DND-41 (cell line): ENCODE data around the gene CAVIN3.

Source experiments
- ATAC-seq: fragments of 200-7000 bp; cut with Tn5 transposase; 3 replicates; pipeline ENCODE4 v1.9.1; 2021; ENCODE audit warnings: low read depth; ENCODE audit not compliant: insufficient read depth
- DNase-seq: peaks from one replicate; pipeline ENCODE4 v3.0.0-alpha.2; 2020
- H2AFZ ChIP-seq: 2 replicates; pipeline ENCODE4 v1.6.0; 2012; ENCODE audit warnings: low read depth, low read length
- H3K27ac ChIP-seq: 2 replicates; pipeline ENCODE4 v1.5.1; 2012; ENCODE audit warnings: low read length, inconsistent platforms
- H3K27me3 ChIP-seq: fragments of 200-600 bp; sonication (generic); 2 replicates; pipeline ENCODE4 v1.6.0; 2012; ENCODE audit warnings: low read length, mild to moderate bottlenecking, inconsistent platforms; ENCODE audit not compliant: insufficient read depth, poor library complexity
- H3K36me3 ChIP-seq: 2 replicates; pipeline ENCODE4 v1.5.1; 2012; ENCODE audit warnings: low read length, inconsistent platforms; ENCODE audit not compliant: insufficient read depth
- H3K4me1 ChIP-seq: 2 replicates; pipeline ENCODE4 v1.5.1; 2012; ENCODE audit warnings: mild to moderate bottlenecking, low read length; ENCODE audit not compliant: insufficient read depth
- H3K4me2 ChIP-seq: 2 replicates; pipeline ENCODE4 v1.6.0; 2012; ENCODE audit warnings: mild to moderate bottlenecking, moderate library complexity, low read length, inconsistent platforms; ENCODE audit not compliant: insufficient read depth
- H3K4me3 ChIP-seq, 2 experiments: fragments of 200-600 bp in 1 of 2; shearing (Covaris generic) in 1 of 2; 2 replicates each; pipeline ENCODE4 v1.5.1; 2012 to 2016; ENCODE audit warnings: inconsistent platforms in 2 of 2, low read length in 2 of 2, mild to moderate bottlenecking in 2 of 2, low read depth in 1 of 2, moderate library complexity in 1 of 2
- H3K79me2 ChIP-seq: 2 replicates; pipeline ENCODE4 v1.6.0; 2012; ENCODE audit warnings: low read length, inconsistent platforms; ENCODE audit not compliant: insufficient read depth
- H3K9ac ChIP-seq: 2 replicates; pipeline ENCODE4 v1.6.0; 2012; ENCODE audit warnings: low read depth, mild to moderate bottlenecking, inconsistent platforms, low read length, moderate library complexity
- H3K9me3 ChIP-seq: 2 replicates; pipeline ENCODE4 v1.5.1; 2012; ENCODE audit warnings: low read length, moderate library complexity, mild to moderate bottlenecking, inconsistent platforms; ENCODE audit not compliant: insufficient read depth, severe bottlenecking
- H4K20me1 ChIP-seq: 2 replicates; pipeline ENCODE4 v1.6.0; 2012; ENCODE audit warnings: low read length; ENCODE audit not compliant: insufficient read depth
- CTCF ChIP-seq: IDR thresholded peaks from 2 replicates; pipeline ENCODE4 v1.5.1; 2012; ENCODE audit warnings: borderline replicate concordance, low read length, moderate library complexity, mild to moderate bottlenecking; ENCODE audit not compliant: poor library complexity, severe bottlenecking; ENCODE audit errors: extremely low read depth
- EZH2 ChIP-seq: IDR thresholded peaks from 3 replicates; pipeline ENCODE4 v1.6.1; 2012; ENCODE audit warnings: borderline replicate concordance, low read depth, mild to moderate bottlenecking, moderate library complexity, low read length, inconsistent platforms; ENCODE audit not compliant: severe bottlenecking

CAVIN3 gene

GRCh38 chr11:6332066-6332465, 11.8 kb upstream of the CAVIN3 start:
- DNase-seq, result no peak
- peaks cover 20% of the 10 kb centered on the region for H3K27me3 ChIP-seq
- H3K79me2 ChIP-seq, result no peaks in the 10 kb centered on the region
- H3K36me3 ChIP-seq, result no peaks in the 10 kb centered on the region
- H3K4me1 ChIP-seq, result no peaks in the 10 kb centered on the region
- H4K20me1 ChIP-seq, result no peaks in the 10 kb centered on the region
- no peak for ATAC-seq
- no peak overlapping the region for H3K4me2 ChIP-seq
- TF ChIP-seq CTCF (no peak), EZH2 (no peak)
- no peak overlapping the region for H3K4me3 ChIP-seq
- H3K27ac ChIP-seq, result no peak overlapping the region
- H3K9me3 ChIP-seq, result no peaks in the 10 kb centered on the region
- H2AFZ ChIP-seq, result no peak overlapping the region
- no peak overlapping the region for H3K9ac ChIP-seq

DNA sequence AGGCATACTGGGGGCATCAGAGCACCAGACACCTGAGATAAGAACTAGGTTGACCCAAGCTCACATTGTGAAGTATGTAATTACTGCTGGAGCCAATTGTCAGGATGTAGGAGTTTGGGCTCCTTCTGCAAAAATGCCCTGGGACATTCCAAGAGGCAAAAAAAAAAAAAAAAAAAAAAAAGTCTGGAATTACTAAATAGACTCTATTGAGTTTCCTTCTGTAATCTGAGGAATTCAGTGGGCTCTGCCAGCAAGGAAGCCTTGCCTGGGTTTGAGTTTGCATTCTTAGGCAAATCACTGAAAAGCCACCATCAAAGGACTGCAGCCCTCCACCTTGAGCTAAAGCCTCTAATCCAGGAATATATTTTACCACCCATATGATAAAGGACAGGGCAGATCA, 8.0 kb upstream of the CAVIN3 start:
- no peak overlapping the region for H3K4me3 ChIP-seq
- DNase-seq (no peak), ATAC-seq (no peak)
- H3K27me3 ChIP-seq, result peaks cover 14% of the 10 kb centered on the region
- no peaks in the 10 kb centered on the region for H4K20me1 ChIP-seq
- TF ChIP-seq EZH2, result no peak
- no peak for TF ChIP-seq CTCF
- H3K27ac ChIP-seq, result no peak overlapping the region
- H3K79me2 ChIP-seq, result no peaks in the 10 kb centered on the region
- H3K4me1 ChIP-seq, result no peaks in the 10 kb centered on the region
- H3K9ac ChIP-seq, result no peak overlapping the region
- H2AFZ ChIP-seq, result no peak overlapping the region
- H3K4me2 ChIP-seq, result no peak overlapping the region
- no peaks in the 10 kb centered on the region for H3K9me3 ChIP-seq
- no peaks in the 10 kb centered on the region for H3K36me3 ChIP-seq

DNA sequence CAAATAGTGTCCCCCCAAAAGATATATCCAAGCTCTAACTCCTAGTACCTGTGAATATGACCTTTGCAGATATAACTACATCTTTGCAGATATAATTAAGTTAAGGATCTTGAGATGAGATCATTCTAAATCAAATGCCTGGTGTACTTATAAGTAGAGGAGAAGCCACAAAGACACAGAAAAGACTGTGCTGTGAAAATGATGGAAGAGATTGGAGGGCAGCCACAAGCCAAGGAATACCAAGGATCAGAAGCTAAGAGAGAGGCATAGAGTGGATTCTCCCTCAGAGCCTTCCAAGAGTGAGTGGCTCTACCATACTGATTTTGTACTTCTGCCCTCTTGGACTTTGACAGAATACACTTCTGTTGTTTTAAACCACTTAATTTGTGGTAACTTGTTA, 7.5 kb upstream of the CAVIN3 start:
- DNase-seq (no peak), ATAC-seq (no peak)
- no peak overlapping the region for H3K9ac ChIP-seq

More for the DNA sequence above, 7.5 kb upstream of the CAVIN3 start:
- Histone ChIP-seq H3K4me1 (no peaks in the 10 kb centered on the region), H3K27me3 (peaks cover 11% of the 10 kb centered on the region), H4K20me1 (no peaks in the 10 kb centered on the region), H3K27ac (no peak overlapping the region), H2AFZ (no peak overlapping the region), H3K4me3 (no peak overlapping the region), H3K79me2 (no peaks in the 10 kb centered on the region), H3K4me2 (no peak overlapping the region), H3K9me3 (no peaks in the 10 kb centered on the region), H3K36me3 (no peaks in the 10 kb centered on the region)
- TF ChIP-seq EZH2 (no peak), CTCF (no peak)
